ENCODE measurements around the gene DLG5.

- TF ChIP-seq CTCF (IDR thresholded peaks at IDR 0.05) (no peak), JUND (IDR thresholded peaks at IDR 0.05) (no peak), EP300 (IDR thresholded peaks at IDR 0.05; ENCODE audit: borderline replicate concordance in 1 of 2, low read depth in 1 of 2, low read length in 1 of 2) (no peak), NRF1 (IDR thresholded peaks at IDR 0.05; ENCODE audit: low read depth, low read length) (no peak), ZBTB33 (IDR thresholded peaks at IDR 0.05; ENCODE audit: borderline replicate concordance, low read depth) (no peak), POLR2AphosphoS5 (IDR thresholded peaks at IDR 0.05; ENCODE audit: low read depth, low read length) (no peak), EZH2phosphoT487 (IDR thresholded peaks at IDR 0.05; ENCODE audit: borderline replicate concordance, low read depth) (no peak), REST (IDR thresholded peaks at IDR 0.05; ENCODE audit: low read depth, low read length) (no peak)
Observed at GRCh38 chr10:77862595-77862994, 64.0 kb downstream of the DLG5 start.
